ENCODE results near the gene TBC1D1.

The TBC1D1 gene

GRCh38 chr4:37890801-37891259, at the start of gene TBC1D1:
Gene TBC1D1 (plus strand): TSS chr4:37891084. CDS start chr4:37902096, 11,012 bp downstream.
- DNase-seq: peak; percentile 37

- DNase-seq: no peak
These were observed 46.7 kb upstream of the TBC1D1 start for GRCh38 chr4:37844204-37844603.

GRCh38 chr4:37845201-37845600, 45.7 kb upstream of the TBC1D1 start:
- no peak for DNase-seq

GRCh38 chr4:37847311-37847884, 43.5 kb upstream of the TBC1D1 start:
- DNase-seq: no peak

GRCh38 chr4:37852376-37852775, 38.5 kb upstream of the TBC1D1 start:
- DNase-seq: no peak

- DNase-seq: no peak
These were observed 32.8 kb upstream of the TBC1D1 start for GRCh38 chr4:37858112-37858511.

- DNase-seq: no peak
These were observed 32.0 kb upstream of the TBC1D1 start for GRCh38 chr4:37858872-37859271.

GRCh38 chr4:37860266-37860665, 30.6 kb upstream of the TBC1D1 start:
- no peak for DNase-seq

- no peak for DNase-seq
These were observed 27.9 kb upstream of the TBC1D1 start for GRCh38 chr4:37862961-37863360.

GRCh38 chr4:37864786-37865185, 26.1 kb upstream of the TBC1D1 start:
- DNase-seq: no peak

GRCh38 chr4:37865450-37865849, 25.4 kb upstream of the TBC1D1 start:
- DNase-seq: no peak

- no peak for DNase-seq
These were observed 23.8 kb upstream of the TBC1D1 start for GRCh38 chr4:37867102-37867501.

GRCh38 chr4:37868238-37868637, 22.6 kb upstream of the TBC1D1 start:
- no peak for DNase-seq

- DNase-seq: no peak
These were observed 18.4 kb upstream of the TBC1D1 start for GRCh38 chr4:37872310-37872988.

GRCh38 chr4:37873386-37873785, 17.5 kb upstream of the TBC1D1 start:
- DNase-seq: no peak

GRCh38 chr4:37876156-37876555, 14.7 kb upstream of the TBC1D1 start:
- DNase-seq: no peak

- no peak for DNase-seq
These were observed 11.5 kb upstream of the TBC1D1 start for GRCh38 chr4:37879365-37879764.

- no peak for DNase-seq
These were observed 9.1 kb upstream of the TBC1D1 start for GRCh38 chr4:37881811-37882210.

- no peak for DNase-seq
These were observed 8.1 kb upstream of the TBC1D1 start for GRCh38 chr4:37882665-37883296.

GRCh38 chr4:37884855-37885487, 5.9 kb upstream of the TBC1D1 start:
- DNase-seq: no peak

- no peak for DNase-seq
These were observed 5.4 kb upstream of the TBC1D1 start for GRCh38 chr4:37885496-37885895.

GRCh38 chr4:37889849-37890800, 759 bp upstream of the TBC1D1 start:
- DNase-seq: peak; percentile 38
